Suppressor macrophage (primary cell): ENCODE data around the gene IQGAP1.

Experiments used
- DNase-seq, 4 experiments: peaks; one replicate each; pipeline ENCODE4 v3.0.0-alpha.2; 2020 to 2022

The IQGAP1 gene

GRCh38 chr15:90535254-90535653 is 147.2 kb downstream of the IQGAP1 start:
- peak in 1 of 4 experiments; percentile 12 for DNase-seq

- DNase-seq: no peak
These were observed 151.7 kb downstream of the IQGAP1 start for GRCh38 chr15:90539789-90540188.

- DNase-seq: no peak
These were observed 152.7 kb downstream of the IQGAP1 start for GRCh38 chr15:90540768-90541167.

- DNase-seq: peak in 1 of 4 experiments; percentile 18
These were observed 157.1 kb downstream of the IQGAP1 start for GRCh38 chr15:90545095-90545494.

- DNase-seq: peak in 3 of 4 experiments; percentile 35 to 47 (median 37)
These were observed 159.5 kb downstream of the IQGAP1 start for GRCh38 chr15:90547540-90547939.

GRCh38 chr15:90550919-90551318 is 162.9 kb downstream of the IQGAP1 start:
- peak in 3 of 4 experiments; percentile 39 to 72 (median 46) for DNase-seq
